SK-N-SH treated with all-trans-retinoic acid at 6 μM for 48 hours (cell line): ENCODE measurements around the gene PWWP2B.

ENCODE experiments used
- ATAC-seq: fragments of 200-7000 bp; cut with Tn5 transposase; 3 replicates; pipeline ENCODE4 v1.9.1; 2020; ENCODE audit warnings: mild to moderate bottlenecking, moderate library complexity
- ARNTL ChIP-seq: fragments of 450-650 bp; formaldehyde crosslinking; IDR thresholded peaks from 2 replicates; pipeline ENCODE4 v1.5.0; 2020; ENCODE audit warnings: low read depth, mild to moderate bottlenecking, moderate library complexity, borderline replicate concordance
- BACH2 ChIP-seq: fragments of 250-450 bp; sonication (Bioruptor Pico); IDR thresholded peaks from 2 replicates; pipeline ENCODE4 v1.9.0; 2021; ENCODE audit warnings: mild to moderate bottlenecking, borderline replicate concordance
- CSDC2 ChIP-seq: fragments of 250-450 bp; sonication (Bioruptor Pico); IDR thresholded peaks from 2 replicates; pipeline ENCODE4 v1.5.0; 2020; ENCODE audit warnings: mild to moderate bottlenecking, moderate library complexity
- CSRNP3 ChIP-seq: fragments of 250-450 bp; sonication (Bioruptor Pico); IDR thresholded peaks from 2 replicates; pipeline ENCODE4 v1.5.1; 2021; ENCODE audit warnings: mild to moderate bottlenecking, moderate library complexity
- ESRRG ChIP-seq: fragments of 250-450 bp; sonication (Bioruptor Pico); IDR thresholded peaks from 2 replicates; pipeline ENCODE4 v1.6.1; 2021; ENCODE audit warnings: mild to moderate bottlenecking
- GLIS3 ChIP-seq: fragments of 250-450 bp; sonication (Bioruptor Pico); IDR thresholded peaks from 2 replicates; pipeline ENCODE4 v1.5.0; 2020; ENCODE audit warnings: mild to moderate bottlenecking, moderate library complexity
- ISL1 ChIP-seq: fragments of 250-450 bp; sonication (Bioruptor Pico); IDR thresholded peaks from 2 replicates; pipeline ENCODE4 v2.1.2; 2022; ENCODE audit warnings: mild to moderate bottlenecking, moderate library complexity
- OSR1 ChIP-seq: fragments of 250-450 bp; sonication (Bioruptor Pico); IDR thresholded peaks from 2 replicates; pipeline ENCODE4 v1.8.0; 2022; ENCODE audit warnings: moderate library complexity, mild to moderate bottlenecking, inconsistent platforms
- PATZ1 ChIP-seq: fragments of 250-450 bp; sonication (Bioruptor Pico); IDR thresholded peaks from 2 replicates; pipeline ENCODE4 v1.8.0; 2020; ENCODE audit warnings: mild to moderate bottlenecking, moderate library complexity, borderline replicate concordance
- PPARA ChIP-seq: fragments of 250-450 bp; sonication (Bioruptor Pico); IDR thresholded peaks from 2 replicates; pipeline ENCODE4 v1.5.0; 2020; ENCODE audit warnings: mild to moderate bottlenecking, borderline replicate concordance
- RARB ChIP-seq: fragments of 250-450 bp; sonication (Bioruptor Pico); IDR thresholded peaks from 2 replicates; pipeline ENCODE4 v1.8.0; 2021; ENCODE audit warnings: mild to moderate bottlenecking, moderate library complexity
- SNAI2 ChIP-seq: fragments of 250-450 bp; sonication (Bioruptor Pico); IDR thresholded peaks from 2 replicates; pipeline ENCODE4 v1.5.0; 2020; ENCODE audit warnings: mild to moderate bottlenecking, moderate library complexity
- TCF4 ChIP-seq: fragments of 250-450 bp; sonication (Bioruptor Pico); IDR thresholded peaks from 2 replicates; pipeline ENCODE4 v1.8.0; 2021; ENCODE audit warnings: mild to moderate bottlenecking, moderate library complexity, borderline replicate concordance
- TOX ChIP-seq: fragments of 250-450 bp; sonication (Bioruptor Pico); IDR thresholded peaks from 2 replicates; pipeline ENCODE4 v1.8.0; 2021; ENCODE audit warnings: mild to moderate bottlenecking, moderate library complexity, borderline replicate concordance
- TSHZ2 ChIP-seq: fragments of 250-450 bp; sonication (Bioruptor Pico); IDR thresholded peaks from 2 replicates; pipeline ENCODE4 v1.5.0; 2020; ENCODE audit warnings: mild to moderate bottlenecking, moderate library complexity
- ZC3H10 ChIP-seq: fragments of 250-450 bp; sonication (Bioruptor Pico); IDR thresholded peaks from 2 replicates; pipeline ENCODE4 v1.5.1; 2021; ENCODE audit warnings: mild to moderate bottlenecking, moderate library complexity
- ZFP3 ChIP-seq: fragments of 250-450 bp; sonication (Bioruptor Pico); IDR thresholded peaks from 2 replicates; pipeline ENCODE4 v1.5.0; 2020; ENCODE audit warnings: mild to moderate bottlenecking, moderate library complexity
- ZNF565 ChIP-seq: fragments of 450-650 bp; formaldehyde crosslinking; conservative IDR thresholded peaks from 2 replicates; pipeline ENCODE4 v1.5.0; 2020; ENCODE audit warnings: low read depth, mild to moderate bottlenecking, moderate library complexity
- ZNF70 ChIP-seq: fragments of 450-650 bp; formaldehyde crosslinking; IDR thresholded peaks from 2 replicates; pipeline ENCODE4 v1.5.0; 2020; ENCODE audit warnings: mild to moderate bottlenecking, moderate library complexity
- ZNF8 ChIP-seq: fragments of 450-650 bp; formaldehyde crosslinking; IDR thresholded peaks from 2 replicates; pipeline ENCODE4 v1.5.0; 2020; ENCODE audit warnings: mild to moderate bottlenecking, moderate library complexity
- TF ChIP-seq, protein P1 (sequence below): fragments of 250-450 bp; sonication (Bioruptor Pico); IDR thresholded peaks from 2 replicates; pipeline ENCODE4 v1.8.0; 2021; ENCODE audit warnings: low read depth, mild to moderate bottlenecking, moderate library complexity, borderline replicate concordance
- TF ChIP-seq, protein P2 (sequence below): fragments of 250-450 bp; sonication (Bioruptor Pico); IDR thresholded peaks from 2 replicates; pipeline ENCODE4 v1.5.1; 2020; ENCODE audit warnings: low read depth, mild to moderate bottlenecking, moderate library complexity

The PWWP2B gene

GRCh38 chr10:132392184-132392800 lies 4.7 kb upstream of the PWWP2B start:
- ATAC-seq: no peak
- TF ChIP-seq GLIS3 (no peak), ESRRG (CRISPR knock-in tag) (no peak), PATZ1 (CRISPR knock-in tag) (no peak), TOX (CRISPR knock-in tag) (no peak), ZNF565 (no peak), TCF4 (no peak), CSRNP3 (no peak), ZC3H10 (CRISPR knock-in tag) (no peak), ZNF8 (no peak), BACH2 (CRISPR knock-in tag) (no peak), ZNF70 (no peak), ZFP3 (CRISPR knock-in tag) (no peak), RARB (no peak), SNAI2 (CRISPR knock-in tag) (no peak), OSR1 (no peak), ISL1 (CRISPR knock-in tag) (no peak), ARNTL (no peak), TSHZ2 (CRISPR knock-in tag) (no peak)
- TF ChIP-seq, protein P1, sequence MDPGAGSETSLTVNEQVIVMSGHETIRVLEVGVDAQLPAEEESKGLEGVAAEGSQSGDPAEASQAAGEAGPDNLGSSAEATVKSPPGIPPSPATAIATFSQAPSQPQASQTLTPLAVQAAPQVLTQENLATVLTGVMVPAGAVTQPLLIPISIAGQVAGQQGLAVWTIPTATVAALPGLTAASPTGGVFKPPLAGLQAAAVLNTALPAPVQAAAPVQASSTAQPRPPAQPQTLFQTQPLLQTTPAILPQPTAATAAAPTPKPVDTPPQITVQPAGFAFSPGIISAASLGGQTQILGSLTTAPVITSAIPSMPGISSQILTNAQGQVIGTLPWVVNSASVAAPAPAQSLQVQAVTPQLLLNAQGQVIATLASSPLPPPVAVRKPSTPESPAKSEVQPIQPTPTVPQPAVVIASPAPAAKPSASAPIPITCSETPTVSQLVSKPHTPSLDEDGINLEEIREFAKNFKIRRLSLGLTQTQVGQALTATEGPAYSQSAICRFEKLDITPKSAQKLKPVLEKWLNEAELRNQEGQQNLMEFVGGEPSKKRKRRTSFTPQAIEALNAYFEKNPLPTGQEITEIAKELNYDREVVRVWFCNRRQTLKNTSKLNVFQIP (CRISPR knock-in tag): no peak
- TF ChIP-seq, protein P2, sequence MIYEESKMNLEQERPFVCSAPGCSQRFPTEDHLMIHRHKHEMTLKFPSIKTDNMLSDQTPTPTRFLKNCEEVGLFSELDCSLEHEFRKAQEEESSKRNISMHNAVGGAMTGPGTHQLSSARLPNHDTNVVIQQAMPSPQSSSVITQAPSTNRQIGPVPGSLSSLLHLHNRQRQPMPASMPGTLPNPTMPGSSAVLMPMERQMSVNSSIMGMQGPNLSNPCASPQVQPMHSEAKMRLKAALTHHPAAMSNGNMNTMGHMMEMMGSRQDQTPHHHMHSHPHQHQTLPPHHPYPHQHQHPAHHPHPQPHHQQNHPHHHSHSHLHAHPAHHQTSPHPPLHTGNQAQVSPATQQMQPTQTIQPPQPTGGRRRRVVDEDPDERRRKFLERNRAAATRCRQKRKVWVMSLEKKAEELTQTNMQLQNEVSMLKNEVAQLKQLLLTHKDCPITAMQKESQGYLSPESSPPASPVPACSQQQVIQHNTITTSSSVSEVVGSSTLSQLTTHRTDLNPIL: no peak

GRCh38 chr10:132392811-132393694 lies 3.9 kb upstream of the PWWP2B start:
- ATAC-seq: no peak
- TF ChIP-seq PPARA (CRISPR knock-in tag) (no peak), TOX (CRISPR knock-in tag) (no peak), ZNF565 (no peak), CSRNP3 (no peak), BACH2 (CRISPR knock-in tag) (no peak), ISL1 (CRISPR knock-in tag) (no peak), ZFP3 (CRISPR knock-in tag) (no peak), TCF4 (no peak), ZNF70 (no peak), ZNF8 (no peak), ARNTL (no peak), OSR1 (no peak), CSDC2 (CRISPR knock-in tag) (no peak), ESRRG (CRISPR knock-in tag) (no peak), GLIS3 (no peak), RARB (no peak)
- TF ChIP-seq, protein P2: no peak
- TF ChIP-seq, protein P1 (CRISPR knock-in tag): no peak
- TF ChIP-seq, all 23 proteins: peak for 0
